ENCODE results near the gene ACRV1.

GRCh38 chr11:125680747-125681146, at the start of gene ACRV1:
- TF ChIP-seq CTCF (conservative IDR thresholded peaks at IDR 0.05) (no peak), ZFX (IDR thresholded peaks at IDR 0.05) (no peak)

Measured in C4-2B (cell line).